Measurements from ENCODE around the gene UTP4.

UTP4 gene

GRCh38 chr16:69191136-69191535, 58.7 kb downstream of the UTP4 start:
- Histone ChIP-seq H3K27ac (ENCODE audit: low read depth, low read length) (no peak overlapping the region), H3K18ac (ENCODE audit: low read length) (no peak overlapping the region), H4K12ac (ENCODE audit: low read depth, low read length) (no peak overlapping the region), H3K4me2 (ENCODE audit: low read length) (no peak overlapping the region), H3K27me3 (ENCODE audit: insufficient read depth, low read length) (no peaks in the 10 kb centered on the region), H3K79me1 (ENCODE audit: low read length) (peaks cover 7% of the 10 kb centered on the region), H3K9ac (ENCODE audit: low read length) (no peak overlapping the region), H2BK12ac (ENCODE audit: low read length) (no peak overlapping the region), H3K4me3 (ENCODE audit: low read depth, low read length) (no peak overlapping the region), H2AK5ac (ENCODE audit: low read length) (no peak overlapping the region), H4K8ac (ENCODE audit: low read depth, low read length) (no peak overlapping the region), H3K23ac (ENCODE audit: low read length) (no peak overlapping the region), H2AFZ (ENCODE audit: insufficient read depth, low read length, poor library complexity) (no peak overlapping the region), H3K9me3 (ENCODE audit: insufficient read depth, low read depth, low read length) (no peaks in the 10 kb centered on the region), H3K79me2 (ENCODE audit: control insufficient read depth, insufficient read depth, low read length, poor library complexity) (peaks cover 2% of the 10 kb centered on the region), H3K4ac (ENCODE audit: low read depth, low read length) (no peak overlapping the region), H2BK5ac (ENCODE audit: low read depth, low read length, poor library complexity) (no peak overlapping the region), H4K91ac (ENCODE audit: low read depth, low read length) (no peak overlapping the region), H3K36me3 (ENCODE audit: control insufficient read depth in 1 of 2, insufficient read depth in 2 of 2, low read length in 2 of 2) (no peaks in the 10 kb centered on the region), H2BK120ac (ENCODE audit: insufficient read depth, low read length, poor library complexity) (no peak overlapping the region), H3K14ac (ENCODE audit: low read length) (no peak overlapping the region), H3K4me1 (ENCODE audit: control insufficient read depth in 1 of 2, insufficient read depth in 2 of 2, low read length in 2 of 2) (peaks cover 2 to 6% of the 10 kb centered on the region in 2 experiments)
- no peak for DNase-seq
- no CpG with 5 or more reads among the region's 2 CpGs for WGBS (ENCODE audit: extremely low coverage, insufficient coverage, insufficient read length)

- H3K4me3 ChIP-seq (ENCODE audit: low read depth, low read length) = no peak overlapping the region
- no peaks in the 10 kb centered on the region for H3K9me3 ChIP-seq (ENCODE audit: insufficient read depth, low read depth, low read length)
- no peaks in the 10 kb centered on the region for H3K79me2 ChIP-seq (ENCODE audit: control insufficient read depth, insufficient read depth, low read length, poor library complexity)
- H3K4me1 ChIP-seq (ENCODE audit: control insufficient read depth in 1 of 2, insufficient read depth in 2 of 2, low read length in 2 of 2) = peaks cover 0 to under 1% of the 10 kb centered on the region in 2 experiments
- H3K18ac ChIP-seq (ENCODE audit: low read length) = no peak overlapping the region
- no peak overlapping the region for H2AK5ac ChIP-seq (ENCODE audit: low read length)
- no peak overlapping the region for H2AFZ ChIP-seq (ENCODE audit: insufficient read depth, low read length, poor library complexity)
- H4K91ac ChIP-seq (ENCODE audit: low read depth, low read length) = no peak overlapping the region
- DNase-seq = no peak
- no peak overlapping the region for H4K8ac ChIP-seq (ENCODE audit: low read depth, low read length)
- no peak overlapping the region for H3K23ac ChIP-seq (ENCODE audit: low read length)
- no peaks in the 10 kb centered on the region for H3K36me3 ChIP-seq (ENCODE audit: control insufficient read depth in 1 of 2, insufficient read depth in 2 of 2, low read length in 2 of 2)
- no peaks in the 10 kb centered on the region for H3K79me1 ChIP-seq (ENCODE audit: low read length)
- no peak overlapping the region for H2BK120ac ChIP-seq (ENCODE audit: insufficient read depth, low read length, poor library complexity)
- H2BK5ac ChIP-seq (ENCODE audit: low read depth, low read length, poor library complexity) = no peak overlapping the region
- no peak overlapping the region for H3K9ac ChIP-seq (ENCODE audit: low read length)
- no peak overlapping the region for H4K12ac ChIP-seq (ENCODE audit: low read depth, low read length)
- no peak overlapping the region for H3K4me2 ChIP-seq (ENCODE audit: low read length)
- no peaks in the 10 kb centered on the region for H3K27me3 ChIP-seq (ENCODE audit: insufficient read depth, low read length)
- H3K27ac ChIP-seq (ENCODE audit: low read depth, low read length) = no peak overlapping the region
- no peak overlapping the region for H3K4ac ChIP-seq (ENCODE audit: low read depth, low read length)
- H2BK12ac ChIP-seq (ENCODE audit: low read length) = no peak overlapping the region
- no peak overlapping the region for H3K14ac ChIP-seq (ENCODE audit: low read length)
These were observed 61.4 kb downstream of the UTP4 start for GRCh38 chr16:69193855-69194254.

GRCh38 chr16:69194488-69194887, 62.0 kb downstream of the UTP4 start:
- no peaks in the 10 kb centered on the region for H3K36me3 ChIP-seq (ENCODE audit: control insufficient read depth in 1 of 2, insufficient read depth in 2 of 2, low read length in 2 of 2)
- no peaks in the 10 kb centered on the region for H3K9me3 ChIP-seq (ENCODE audit: insufficient read depth, low read depth, low read length)
- H2AK5ac ChIP-seq (ENCODE audit: low read length) = no peak overlapping the region
- no peak overlapping the region for H3K18ac ChIP-seq (ENCODE audit: low read length)
- H2BK5ac ChIP-seq (ENCODE audit: low read depth, low read length, poor library complexity) = no peak overlapping the region
- no peaks in the 10 kb centered on the region for H3K4me1 ChIP-seq (ENCODE audit: control insufficient read depth in 1 of 2, insufficient read depth in 2 of 2, low read length in 2 of 2)
- no peak overlapping the region for H3K9ac ChIP-seq (ENCODE audit: low read length)
- H3K27ac ChIP-seq (ENCODE audit: low read depth, low read length) = no peak overlapping the region
- H2AFZ ChIP-seq (ENCODE audit: insufficient read depth, low read length, poor library complexity) = no peak overlapping the region
- no peak overlapping the region for H3K4me2 ChIP-seq (ENCODE audit: low read length)
- H3K79me1 ChIP-seq (ENCODE audit: low read length) = no peaks in the 10 kb centered on the region
- H4K8ac ChIP-seq (ENCODE audit: low read depth, low read length) = no peak overlapping the region
- no peak overlapping the region for H4K91ac ChIP-seq (ENCODE audit: low read depth, low read length)
- H3K27me3 ChIP-seq (ENCODE audit: insufficient read depth, low read length) = no peaks in the 10 kb centered on the region
- H3K4ac ChIP-seq (ENCODE audit: low read depth, low read length) = no peak overlapping the region
- no peak overlapping the region for H4K12ac ChIP-seq (ENCODE audit: low read depth, low read length)
- H2BK12ac ChIP-seq (ENCODE audit: low read length) = no peak overlapping the region
- no peak for DNase-seq
- H3K79me2 ChIP-seq (ENCODE audit: control insufficient read depth, insufficient read depth, low read length, poor library complexity) = no peaks in the 10 kb centered on the region
- H3K14ac ChIP-seq (ENCODE audit: low read length) = no peak overlapping the region
- H3K4me3 ChIP-seq (ENCODE audit: low read depth, low read length) = no peak overlapping the region
- no peak overlapping the region for H2BK120ac ChIP-seq (ENCODE audit: insufficient read depth, low read length, poor library complexity)
- no peak overlapping the region for H3K23ac ChIP-seq (ENCODE audit: low read length)

GRCh38 chr16:69195369-69196029, 63.0 kb downstream of the UTP4 start:
- Histone ChIP-seq H3K27me3 (ENCODE audit: insufficient read depth, low read length) (no peaks in the 10 kb centered on the region), H3K9me3 (ENCODE audit: insufficient read depth, low read depth, low read length) (no peaks in the 10 kb centered on the region), H3K4me3 (ENCODE audit: low read depth, low read length) (no peak overlapping the region), H3K4me2 (ENCODE audit: low read length) (no peak overlapping the region), H3K4me1 (ENCODE audit: control insufficient read depth in 1 of 2, insufficient read depth in 2 of 2, low read length in 2 of 2) (no peaks in the 10 kb centered on the region), H3K79me1 (ENCODE audit: low read length) (no peaks in the 10 kb centered on the region), H4K91ac (ENCODE audit: low read depth, low read length) (no peak overlapping the region), H3K36me3 (ENCODE audit: control insufficient read depth in 1 of 2, insufficient read depth in 2 of 2, low read length in 2 of 2) (no peaks in the 10 kb centered on the region), H2BK12ac (ENCODE audit: low read length) (no peak overlapping the region), H3K23ac (ENCODE audit: low read length) (no peak overlapping the region), H4K8ac (ENCODE audit: low read depth, low read length) (no peak overlapping the region), H3K4ac (ENCODE audit: low read depth, low read length) (no peak overlapping the region), H2BK5ac (ENCODE audit: low read depth, low read length, poor library complexity) (no peak overlapping the region), H4K12ac (ENCODE audit: low read depth, low read length) (no peak overlapping the region), H3K27ac (ENCODE audit: low read depth, low read length) (no peak overlapping the region), H3K14ac (ENCODE audit: low read length) (no peak overlapping the region), H3K9ac (ENCODE audit: low read length) (no peak overlapping the region), H2AK5ac (ENCODE audit: low read length) (no peak overlapping the region), H3K18ac (ENCODE audit: low read length) (no peak overlapping the region), H3K79me2 (ENCODE audit: control insufficient read depth, insufficient read depth, low read length, poor library complexity) (no peaks in the 10 kb centered on the region), H2BK120ac (ENCODE audit: insufficient read depth, low read length, poor library complexity) (no peak overlapping the region), H2AFZ (ENCODE audit: insufficient read depth, low read length, poor library complexity) (no peak overlapping the region)
- no CpG with 5 or more reads among the region's 4 CpGs for WGBS (ENCODE audit: extremely low coverage, insufficient coverage, insufficient read length)
- no peak for DNase-seq
